ENCODE results near the gene PTS. TPM values are rescaled to one million over a fixed set of nuclear protein-coding genes. Genes with fewer than 3 reads are reported as not detected.
"Not testable (repeated sequence)": the region's sequence is repeated elsewhere in the genome, so short reads cannot be mapped to it uniquely, and the experiment has no call there.

The PTS gene
- total RNA-seq, 1 donor: 52.2 TPM

GRCh38 chr11:112185883-112186282, 40.3 kb upstream of the PTS start:
- no peak for DNase-seq (ENCODE audit: low read depth)
- no peak for TF ChIP-seq CTCF (IDR thresholded peaks at IDR 0.05; ENCODE audit: insufficient read depth, low read length)
- no peak overlapping the region for H3K4me3 ChIP-seq (ENCODE audit: low read depth, low read length)

- TF ChIP-seq CTCF (IDR thresholded peaks at IDR 0.05; ENCODE audit: insufficient read depth, low read length): no peak
- no peak overlapping the region for H3K4me3 ChIP-seq (ENCODE audit: low read depth, low read length)
- no peak for DNase-seq (ENCODE audit: low read depth)
Measured at GRCh38 chr11:112186304-112186703, 39.9 kb upstream of the PTS start.

- H3K4me3 ChIP-seq (ENCODE audit: low read depth, low read length): not testable (repeated sequence)
Measured at GRCh38 chr11:112195113-112195512, 31.1 kb upstream of the PTS start.

GRCh38 chr11:112195951-112196351, 30.3 kb upstream of the PTS start:
- no peak for DNase-seq (ENCODE audit: low read depth)
- H3K4me3 ChIP-seq (ENCODE audit: low read depth, low read length): no peak overlapping the region
- TF ChIP-seq CTCF (IDR thresholded peaks at IDR 0.05; ENCODE audit: insufficient read depth, low read length): no peak

More at GRCh38 chr11:112195113-112195512, 31.1 kb upstream of the PTS start:
- DNase-seq (ENCODE audit: low read depth): not testable (repeated sequence)

GRCh38 chr11:112196519-112197087, 29.6 kb upstream of the PTS start:
- no peak for TF ChIP-seq CTCF (IDR thresholded peaks at IDR 0.05; ENCODE audit: insufficient read depth, low read length)
- no peak for DNase-seq (ENCODE audit: low read depth)
- no peak overlapping the region for H3K4me3 ChIP-seq (ENCODE audit: low read depth, low read length)

- not testable (repeated sequence) for DNase-seq (ENCODE audit: low read depth); H3K4me3 ChIP-seq (ENCODE audit: low read depth, low read length)
Measured at GRCh38 chr11:112199101-112199500, 27.1 kb upstream of the PTS start.

- no peak for DNase-seq (ENCODE audit: low read depth)
- H3K4me3 ChIP-seq (ENCODE audit: low read depth, low read length): no peak overlapping the region
- TF ChIP-seq CTCF (IDR thresholded peaks at IDR 0.05; ENCODE audit: insufficient read depth, low read length): no peak
Measured at GRCh38 chr11:112200252-112200651, 26.0 kb upstream of the PTS start.

GRCh38 chr11:112206071-112206470, 20.2 kb upstream of the PTS start:
- no peak overlapping the region for H3K4me3 ChIP-seq (ENCODE audit: low read depth, low read length)
- DNase-seq (ENCODE audit: low read depth): no peak
- no peak for TF ChIP-seq CTCF (IDR thresholded peaks at IDR 0.05; ENCODE audit: insufficient read depth, low read length)

Data from fibroblast of the aortic adventitia (primary cell).